ENCODE measurements around the gene SIGLEC8. TPM values are rescaled to one million over a fixed set of nuclear protein-coding genes. Genes with fewer than 3 reads are reported as not detected.
"Not testable (repeated sequence)": the region's sequence is repeated elsewhere in the genome, so short reads cannot be mapped to it uniquely, and the experiment has no call there.

SIGLEC8 gene
- total RNA-seq, 2 experiments from 2014 or later: not detected

DNA sequence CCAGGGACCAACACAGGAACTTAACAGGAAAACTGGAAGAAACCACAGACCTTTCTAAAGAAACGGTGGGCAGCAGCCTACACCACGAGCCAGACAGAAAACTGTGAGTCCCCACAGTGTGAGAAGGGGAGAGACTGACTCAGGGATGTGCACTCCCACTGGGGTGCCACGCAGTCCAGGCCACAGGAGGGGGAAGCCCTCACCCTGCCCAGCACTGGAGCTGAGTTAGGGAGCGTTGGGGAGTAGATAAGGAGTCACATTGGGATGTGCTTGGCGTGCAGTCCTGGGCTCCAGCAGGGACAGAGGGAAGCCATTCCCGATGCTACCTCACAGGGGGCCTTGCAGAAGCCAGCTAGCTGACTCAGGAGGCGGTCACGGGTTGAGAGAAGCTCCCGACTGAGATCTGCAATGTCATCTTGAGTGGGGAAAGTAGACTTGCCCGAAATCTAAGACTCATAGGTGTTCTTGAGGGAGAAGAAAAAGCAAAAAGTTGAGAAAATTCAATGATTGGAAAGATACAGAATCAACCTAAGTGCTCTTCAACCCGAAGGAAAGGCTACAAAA, 17.3 kb downstream of the SIGLEC8 start:
- intact Hi-C loops (cut with micrococcal nuclease): loop anchor here (1.0 kb wide), 5 partner anchors 10 to 344 kb away; partner anchors contain the start of gene ETFB
- Mint-ChIP-seq H3K36me3 (peaks cover 7% of the 10 kb centered on the region), H3K27ac (peak overlapping the region; percentile 97), H3K4me3 (peak overlapping the region; percentile 81), H3K27me3 (peaks cover 5% of the 10 kb centered on the region), H3K9me3 (peaks cover 12% of the 10 kb centered on the region), H3K4me1 (ENCODE audit: low read depth) (peaks cover 59% of the 10 kb centered on the region)
- CTCF ChIA-PET: interaction anchor here (0.6 to 7.0 kb wide), 18 partner anchors 8 to 326 kb away, joined by 3 to 55 read pairs (median 4); partner anchors contain the start of genes SIGLEC10 and ZNF175
- DNase-seq: peak; percentile 77
- POLR2A ChIA-PET: interaction anchor here (1.0 to 1.9 kb wide), 9 partner anchors 10 to 263 kb away, joined by 3 to 9 read pairs (median 4); partner anchors contain the start of gene NKG7

- H3K27me3 Mint-ChIP-seq: peaks cover 5% of the 10 kb centered on the region
- CTCF ChIA-PET: interaction anchor here (0.6 to 7.0 kb wide), 18 partner anchors 8 to 325 kb away, joined by 3 to 55 read pairs (median 4); partner anchors contain the start of genes SIGLEC10 and ZNF175
- no peak for DNase-seq
- H3K36me3 Mint-ChIP-seq: peaks cover 4% of the 10 kb centered on the region
- no peak overlapping the region for H3K4me3 Mint-ChIP-seq
- intact Hi-C loops (cut with micrococcal nuclease): no loop called here
- H3K4me1 Mint-ChIP-seq (ENCODE audit: low read depth): peaks cover 55% of the 10 kb centered on the region
- peak overlapping the region; percentile 97 for H3K27ac Mint-ChIP-seq
- H3K9me3 Mint-ChIP-seq: peaks cover 5% of the 10 kb centered on the region
- POLR2A ChIA-PET: interaction anchor here (1.0 to 1.5 kb wide), 4 partner anchors 9 to 264 kb away, joined by 3 to 4 read pairs (median 4); no protein-coding TSS in a partner anchor
Measured at GRCh38 chr19:51440052-51440451, 18.2 kb downstream of the SIGLEC8 start.

DNA sequence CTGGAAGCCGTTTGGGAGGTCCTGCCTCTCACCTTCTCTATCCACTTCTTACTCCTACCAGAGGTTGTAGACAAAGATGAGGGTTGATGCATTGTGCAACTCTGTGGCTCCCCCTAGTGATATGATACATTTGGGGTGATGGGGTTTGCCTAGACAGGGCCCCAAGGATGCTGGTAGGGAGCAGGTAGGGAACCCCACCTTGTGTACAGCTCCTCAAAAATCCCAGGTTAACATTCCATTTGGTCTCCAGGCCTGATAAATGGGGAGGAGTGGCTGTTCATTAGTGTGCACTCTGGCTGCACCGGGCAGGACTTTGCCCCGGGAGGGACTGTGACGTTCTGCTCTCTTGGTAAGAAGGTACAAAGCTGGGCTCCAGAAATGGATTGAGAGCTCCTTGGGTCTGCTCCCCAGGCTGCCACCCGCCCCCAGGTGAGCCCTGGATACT, 19.2 kb downstream of the SIGLEC8 start:
- peak; percentile 60 for DNase-seq
- peak overlapping the region; percentile 69 for H3K27ac Mint-ChIP-seq
- H3K4me3 Mint-ChIP-seq: no peak overlapping the region
- peaks cover 5% of the 10 kb centered on the region for H3K27me3 Mint-ChIP-seq
- peaks cover 5% of the 10 kb centered on the region for H3K9me3 Mint-ChIP-seq
- intact Hi-C loops (cut with micrococcal nuclease): loop anchor here (1.0 kb wide), 1 partner anchor 17 kb away; no protein-coding TSS in a partner anchor
- CTCF ChIA-PET: interaction anchor here (1.0 to 7.0 kb wide), 9 partner anchors 12 to 218 kb away, joined by 3 to 55 read pairs (median 8); partner anchors contain the start of gene SIGLEC10
- peaks cover 4% of the 10 kb centered on the region for H3K36me3 Mint-ChIP-seq
- peaks cover 54% of the 10 kb centered on the region for H3K4me1 Mint-ChIP-seq (ENCODE audit: low read depth)
- POLR2A ChIA-PET: no interaction called here

- H3K9me3 Mint-ChIP-seq: no peaks in the 10 kb centered on the region
- H3K4me1 Mint-ChIP-seq (ENCODE audit: low read depth): peaks cover 19% of the 10 kb centered on the region
- peaks cover 5% of the 10 kb centered on the region for H3K27me3 Mint-ChIP-seq
- DNase-seq: no peak
- no peak overlapping the region for H3K27ac Mint-ChIP-seq
- H3K4me3 Mint-ChIP-seq: no peak overlapping the region
- intact Hi-C loops (cut with micrococcal nuclease): no loop called here
- H3K36me3 Mint-ChIP-seq: no peaks in the 10 kb centered on the region
- POLR2A ChIA-PET: no interaction called here
- CTCF ChIA-PET: interaction anchor here (0.6 to 1.4 kb wide), 2 partner anchors 13 to 36 kb away, joined by 3 to 6 read pairs; no protein-coding TSS in a partner anchor
Measured at GRCh38 chr19:51434456-51434855, 23.8 kb downstream of the SIGLEC8 start.

- CTCF ChIA-PET: interaction anchor here (0.6 to 1.7 kb wide), 4 partner anchors 8 to 82 kb away, joined by 3 to 6 read pairs (median 4); no protein-coding TSS in a partner anchor
- no peak overlapping the region for H3K4me3 Mint-ChIP-seq
- H3K27ac Mint-ChIP-seq: no peak overlapping the region
- H3K9me3 Mint-ChIP-seq: no peaks in the 10 kb centered on the region
- peaks cover 5% of the 10 kb centered on the region for H3K27me3 Mint-ChIP-seq
- DNase-seq: no peak
- intact Hi-C loops (cut with micrococcal nuclease): no loop called here
- POLR2A ChIA-PET: no interaction called here
- H3K36me3 Mint-ChIP-seq: no peaks in the 10 kb centered on the region
- peaks cover 5% of the 10 kb centered on the region for H3K4me1 Mint-ChIP-seq (ENCODE audit: low read depth)
Measured at GRCh38 chr19:51433043-51433442, 25.2 kb downstream of the SIGLEC8 start.

GRCh38 chr19:51431124-51431523, 27.1 kb downstream of the SIGLEC8 start:
- no peak overlapping the region for H3K4me3 Mint-ChIP-seq
- H3K9me3 Mint-ChIP-seq: no peaks in the 10 kb centered on the region
- intact Hi-C loops (cut with micrococcal nuclease): no loop called here
- H3K27me3 Mint-ChIP-seq: no peaks in the 10 kb centered on the region
- POLR2A ChIA-PET: no interaction called here
- no peak overlapping the region for H3K27ac Mint-ChIP-seq
- H3K36me3 Mint-ChIP-seq: no peaks in the 10 kb centered on the region
- no peak for DNase-seq
- CTCF ChIA-PET: interaction anchor here (0.6 to 1.1 kb wide), 2 partner anchors 9 to 206 kb away, joined by 3 read pairs; no protein-coding TSS in a partner anchor
- H3K4me1 Mint-ChIP-seq (ENCODE audit: low read depth): peaks cover 9% of the 10 kb centered on the region

GRCh38 chr19:51430221-51430620, 28.0 kb downstream of the SIGLEC8 start:
- Mint-ChIP-seq H3K9me3 (no peaks in the 10 kb centered on the region), H3K4me3 (no peak overlapping the region), H3K36me3 (no peaks in the 10 kb centered on the region), H3K27me3 (peaks cover 5% of the 10 kb centered on the region), H3K4me1 (ENCODE audit: low read depth) (peaks cover 9% of the 10 kb centered on the region), H3K27ac (no peak overlapping the region)
- CTCF ChIA-PET: no interaction called here
- intact Hi-C loops (cut with micrococcal nuclease): no loop called here
- POLR2A ChIA-PET: no interaction called here
- DNase-seq: no peak

GRCh38 chr19:51427201-51427600, 31.1 kb downstream of the SIGLEC8 start:
- DNase-seq: no peak
- intact Hi-C loops (cut with micrococcal nuclease): no loop called here
- Mint-ChIP-seq H3K4me3 (no peak overlapping the region), H3K9me3 (no peaks in the 10 kb centered on the region), H3K27me3 (peaks cover 6% of the 10 kb centered on the region), H3K4me1 (ENCODE audit: low read depth) (peaks cover 5% of the 10 kb centered on the region), H3K36me3 (no peaks in the 10 kb centered on the region), H3K27ac (no peak overlapping the region)
- ChIA-PET CTCF (interaction anchor here (0.9 to 1.6 kb wide), 3 partner anchors 14 to 45 kb away, joined by 3 to 4 read pairs (median 4); no protein-coding TSS in a partner anchor), POLR2A (interaction anchor here (1.5 kb wide), 1 partner anchor 14 kb away, joined by 3 read pairs; no protein-coding TSS in a partner anchor)

DNA sequence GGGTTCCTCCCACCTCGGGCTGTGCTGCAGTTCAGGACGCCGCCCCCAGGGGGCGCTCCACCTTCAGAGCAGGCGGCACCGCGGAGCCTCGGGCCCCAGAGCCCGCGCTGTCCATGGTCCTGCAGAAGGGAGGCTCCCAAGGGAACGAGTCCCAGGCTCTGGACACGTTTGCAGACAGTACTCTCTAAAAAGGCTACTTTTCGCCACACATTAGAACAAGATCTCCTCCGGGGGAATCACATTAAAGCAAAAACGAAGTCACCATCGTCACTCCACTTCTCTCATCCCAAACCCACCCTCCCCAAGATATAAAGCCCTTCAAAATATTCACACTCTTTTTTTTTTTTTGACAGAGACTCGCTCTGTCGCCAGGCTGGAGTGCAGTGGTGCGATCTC, 36.2 kb downstream of the SIGLEC8 start:
- H3K4me3 Mint-ChIP-seq: no peak overlapping the region
- H3K27ac Mint-ChIP-seq: no peak overlapping the region
- POLR2A ChIA-PET: no interaction called here
- DNase-seq: peak; percentile 91
- H3K36me3 Mint-ChIP-seq: no peaks in the 10 kb centered on the region
- intact Hi-C loops (cut with micrococcal nuclease): loop anchor here (1.0 to 5.0 kb wide), 3 partner anchors 17 to 235 kb away; no protein-coding TSS in a partner anchor
- peaks cover 18% of the 10 kb centered on the region for H3K4me1 Mint-ChIP-seq (ENCODE audit: low read depth)
- CTCF ChIA-PET: interaction anchor here (0.5 to 8.3 kb wide), 39 partner anchors 9 to 248 kb away, joined by 3 to 74 read pairs (median 4); partner anchors contain the start of genes LIM2 and SIGLEC14
- H3K27me3 Mint-ChIP-seq: peaks cover 18% of the 10 kb centered on the region
- H3K9me3 Mint-ChIP-seq: no peaks in the 10 kb centered on the region

- Mint-ChIP-seq H3K36me3 (no peaks in the 10 kb centered on the region), H3K4me1 (ENCODE audit: low read depth) (peaks cover 21% of the 10 kb centered on the region), H3K27me3 (peaks cover 21% of the 10 kb centered on the region), H3K4me3 (no peak overlapping the region), H3K9me3 (no peaks in the 10 kb centered on the region), H3K27ac (no peak overlapping the region)
- ChIA-PET POLR2A (interaction anchor here (0.7 to 0.9 kb wide), 2 partner anchors 26 to 94 kb away, joined by 3 to 4 read pairs; no protein-coding TSS in a partner anchor), CTCF (interaction anchor here (0.5 to 8.3 kb wide), 43 partner anchors 8 to 263 kb away, joined by 3 to 74 read pairs (median 4); partner anchors contain the start of genes LIM2 and SIGLEC14)
- intact Hi-C loops (cut with micrococcal nuclease): loop anchor here (1.0 to 5.0 kb wide), 3 partner anchors 18 to 236 kb away; no protein-coding TSS in a partner anchor
- DNase-seq: no peak
Measured at GRCh38 chr19:51421229-51422052, 36.8 kb downstream of the SIGLEC8 start.

DNA sequence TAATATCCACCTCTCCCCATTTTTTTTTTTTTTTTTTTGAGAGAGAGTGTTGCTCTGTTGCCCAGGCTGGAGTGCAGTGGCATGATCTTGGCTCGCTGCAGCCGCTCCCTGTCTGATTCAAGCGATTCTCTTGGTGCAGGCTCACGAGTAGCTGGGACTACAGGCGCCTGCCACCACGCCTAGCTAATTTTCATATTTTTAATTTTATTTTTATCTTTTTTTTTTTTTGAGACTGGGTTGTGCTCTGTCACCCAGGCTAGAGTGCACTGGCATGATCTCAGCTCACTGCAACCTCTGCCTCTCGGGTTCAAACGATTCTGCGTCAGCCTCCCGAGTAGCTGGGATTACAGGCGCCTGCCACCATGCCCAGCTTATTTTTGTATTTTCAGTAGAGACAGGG, 37.7 kb downstream of the SIGLEC8 start:
- intact Hi-C loops (cut with micrococcal nuclease): loop anchor here (5.0 kb wide), 1 partner anchor 237 kb away; no protein-coding TSS in a partner anchor
- CTCF ChIA-PET: interaction anchor here (0.7 to 8.3 kb wide), 14 partner anchors 13 to 262 kb away, joined by 3 to 74 read pairs (median 9); no protein-coding TSS in a partner anchor
- not testable (repeated sequence) for H3K27ac Mint-ChIP-seq, H3K9me3 Mint-ChIP-seq, H3K36me3 Mint-ChIP-seq, H3K4me3 Mint-ChIP-seq, DNase-seq
- Mint-ChIP-seq H3K27me3 (peaks cover 17% of the 10 kb centered on the region), H3K4me1 (ENCODE audit: low read depth) (peaks cover 21% of the 10 kb centered on the region)
- POLR2A ChIA-PET: interaction anchor here (0.7 to 0.9 kb wide), 2 partner anchors 25 to 95 kb away, joined by 3 to 4 read pairs; no protein-coding TSS in a partner anchor
